22Rv1 (cell line): ENCODE measurements around the gene UNC13D.
"Not testable (repeated sequence)": the region's sequence is repeated elsewhere in the genome, so short reads cannot be mapped to it uniquely, and the experiment has no call there.

Experiments
- H3K27ac ChIP-seq: fragments of 450-650 bp; 2 replicates; pipeline ENCODE4 v1.5.1; 2017
- CTCF ChIP-seq: fragments of 450-650 bp; IDR thresholded peaks from 2 replicates; pipeline ENCODE4 v1.5.1; 2017; ENCODE audit warnings: mild to moderate bottlenecking
- ZFX ChIP-seq: fragments of 450-650 bp; IDR thresholded peaks from 2 replicates; pipeline ENCODE4 v1.6.1; 2017; ENCODE audit warnings: antibody characterized with exemption, borderline replicate concordance

The UNC13D gene

GRCh38 chr17:75872434-75873351 is 28.5 kb upstream of the UNC13D start:
- TF ChIP-seq ZFX (no peak), CTCF (no peak)
- H3K27ac ChIP-seq, result peak overlapping the region; percentile 96

- 0 out of 2 replicates have a peak overlapping the region, but pooled peaks have one; percentile 29 for H3K27ac ChIP-seq
These were observed 26.0 kb upstream of the UNC13D start for GRCh38 chr17:75870228-75870627.

GRCh38 chr17:75869282-75870141 is 25.3 kb upstream of the UNC13D start:
- TF ChIP-seq ZFX (no peak), CTCF (no peak)

GRCh38 chr17:75868730-75869281 is 24.6 kb upstream of the UNC13D start:
- peak overlapping the region; percentile 29; the same call in 1 of the 2 replicates for H3K27ac ChIP-seq

More at GRCh38 chr17:75869282-75870141, 25.3 kb upstream of the UNC13D start:
- peak overlapping the region; percentile 29; the same call in 1 of the 2 replicates for H3K27ac ChIP-seq

GRCh38 chr17:75865404-75866188 is 21.4 kb upstream of the UNC13D start:
- not testable (repeated sequence) for H3K27ac ChIP-seq

GRCh38 chr17:75864887-75865286 is 20.7 kb upstream of the UNC13D start:
- not testable (repeated sequence) for H3K27ac ChIP-seq

GRCh38 chr17:75864448-75864871 is 20.3 kb upstream of the UNC13D start:
- no peak overlapping the region for H3K27ac ChIP-seq

GRCh38 chr17:75861927-75862317 is 17.7 kb upstream of the UNC13D start:
- no peak for TF ChIP-seq ZFX
- no peak for TF ChIP-seq CTCF
- no peak overlapping the region for H3K27ac ChIP-seq

More at GRCh38 chr17:75864448-75864871, 20.3 kb upstream of the UNC13D start:
- no peak for TF ChIP-seq ZFX
- TF ChIP-seq CTCF, result no peak

- not testable (repeated sequence) for H3K27ac ChIP-seq
These were observed 15.2 kb upstream of the UNC13D start for GRCh38 chr17:75859358-75859757.
